ENCODE measurements around the gene EPHA2.
"Not testable (repeated sequence)": the region's sequence is repeated elsewhere in the genome, so short reads cannot be mapped to it uniquely, and the experiment has no call there.

The EPHA2 gene

GRCh38 chr1:16155537-16156410 lies at the start of gene EPHA2:
Gene EPHA2 (minus strand): TSS chr1:16156069. CDS start chr1:16155932, 137 bp downstream.
- DNase-seq (ENCODE audit: low spot score), result peak; percentile 80

- no peak for DNase-seq (ENCODE audit: low spot score)
These were observed 49.4 kb upstream of the EPHA2 start for GRCh38 chr1:16205334-16205671.

DNA sequence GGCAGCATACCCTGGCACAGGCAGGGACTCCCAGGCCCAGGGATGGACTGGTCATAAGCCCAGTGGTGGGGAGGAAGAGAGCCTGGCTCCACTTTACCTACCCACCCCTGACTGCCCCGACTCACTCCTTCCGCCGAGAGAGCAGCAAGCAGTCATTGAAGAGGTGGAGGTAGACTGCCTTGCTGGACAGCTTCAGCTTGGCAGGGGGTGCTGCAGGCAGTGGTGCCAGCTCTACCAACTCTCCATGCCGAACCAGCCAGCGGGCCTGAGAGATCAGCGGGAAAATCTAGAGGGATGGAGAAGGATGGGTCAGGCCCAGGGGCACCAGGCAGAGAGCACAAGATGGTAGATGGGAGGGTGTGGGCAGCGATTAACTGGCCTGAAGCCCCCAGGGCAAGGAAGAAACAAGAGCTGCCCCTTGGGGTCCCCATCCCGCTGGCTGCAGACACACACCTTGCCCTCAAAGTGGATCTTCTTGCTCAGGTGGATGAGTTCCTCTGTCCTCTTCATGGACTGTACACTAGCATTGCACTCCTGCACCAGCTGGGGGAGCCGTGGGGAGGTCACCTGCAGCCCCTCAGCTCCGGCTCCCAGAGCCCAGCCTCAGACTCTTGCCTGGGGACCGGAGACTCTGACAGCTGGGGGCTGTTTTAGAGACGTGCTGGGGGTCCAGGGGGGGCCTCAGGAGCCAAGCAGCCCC lies 48.9 kb upstream of the EPHA2 start:
- DNase-seq (ENCODE audit: low spot score), result no peak

- no peak for DNase-seq (ENCODE audit: low spot score)
These were observed 48.3 kb upstream of the EPHA2 start for GRCh38 chr1:16204216-16204615.

DNA sequence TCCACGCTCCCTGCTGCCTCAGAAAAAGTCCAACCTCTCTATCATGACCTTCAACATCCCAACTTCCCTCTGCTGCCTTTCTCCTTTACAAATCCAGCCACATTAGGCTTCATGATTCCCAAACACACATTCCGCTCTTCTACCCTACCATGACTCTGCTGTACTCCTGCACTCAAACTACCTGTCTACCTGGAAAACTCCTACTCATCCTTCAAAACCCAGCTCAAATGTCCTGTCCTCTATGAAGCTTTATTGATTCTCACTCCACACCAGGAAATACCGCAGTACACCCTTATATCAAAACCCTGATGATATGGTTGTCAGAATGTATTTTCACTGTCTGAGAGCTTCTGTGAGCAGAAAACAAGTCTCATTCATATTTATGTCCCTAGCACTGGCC lies 47.7 kb upstream of the EPHA2 start:
- no peak for DNase-seq (ENCODE audit: low spot score)

- DNase-seq (ENCODE audit: low spot score), result no peak
These were observed 46.7 kb upstream of the EPHA2 start for GRCh38 chr1:16202281-16203210.

DNA sequence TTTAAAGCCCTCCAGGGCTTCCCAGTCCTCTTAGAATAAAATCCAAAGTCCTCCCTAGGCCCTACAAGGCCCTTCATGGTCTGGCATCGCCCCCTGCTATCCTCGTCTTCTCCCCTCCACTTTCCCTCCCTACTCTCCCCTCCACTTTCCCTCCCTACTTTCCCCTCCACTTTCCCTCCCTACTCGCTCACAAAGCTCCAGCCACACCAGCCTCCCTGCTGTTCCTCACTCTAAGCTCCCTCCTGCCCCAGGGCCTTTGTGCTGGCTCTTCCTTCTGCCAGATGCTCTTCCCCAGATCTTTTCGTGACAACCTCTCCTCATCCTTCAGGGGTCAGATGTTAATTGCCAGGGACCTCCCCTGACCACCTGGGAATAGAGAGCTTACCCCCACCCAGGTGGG lies 43.8 kb upstream of the EPHA2 start:
- no peak for DNase-seq (ENCODE audit: low spot score)

DNA sequence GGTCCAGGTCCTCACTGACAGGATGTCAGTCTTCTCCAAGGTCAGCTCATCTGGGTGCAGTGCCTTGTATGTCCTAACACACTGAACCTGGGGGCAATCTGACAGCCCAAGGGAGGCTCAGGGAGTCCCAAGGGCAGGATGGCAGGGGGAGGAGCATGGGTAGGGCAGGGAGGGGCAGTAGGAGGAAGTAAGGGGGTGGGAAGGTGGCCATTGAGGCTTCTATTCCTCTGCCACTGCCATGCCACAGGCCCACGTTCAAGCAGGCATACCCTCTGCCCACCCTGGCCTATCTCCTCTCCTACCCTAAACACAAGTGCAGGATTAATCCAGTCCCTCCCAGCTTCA lies 43.3 kb upstream of the EPHA2 start:
- DNase-seq (ENCODE audit: low spot score), result no peak

DNA sequence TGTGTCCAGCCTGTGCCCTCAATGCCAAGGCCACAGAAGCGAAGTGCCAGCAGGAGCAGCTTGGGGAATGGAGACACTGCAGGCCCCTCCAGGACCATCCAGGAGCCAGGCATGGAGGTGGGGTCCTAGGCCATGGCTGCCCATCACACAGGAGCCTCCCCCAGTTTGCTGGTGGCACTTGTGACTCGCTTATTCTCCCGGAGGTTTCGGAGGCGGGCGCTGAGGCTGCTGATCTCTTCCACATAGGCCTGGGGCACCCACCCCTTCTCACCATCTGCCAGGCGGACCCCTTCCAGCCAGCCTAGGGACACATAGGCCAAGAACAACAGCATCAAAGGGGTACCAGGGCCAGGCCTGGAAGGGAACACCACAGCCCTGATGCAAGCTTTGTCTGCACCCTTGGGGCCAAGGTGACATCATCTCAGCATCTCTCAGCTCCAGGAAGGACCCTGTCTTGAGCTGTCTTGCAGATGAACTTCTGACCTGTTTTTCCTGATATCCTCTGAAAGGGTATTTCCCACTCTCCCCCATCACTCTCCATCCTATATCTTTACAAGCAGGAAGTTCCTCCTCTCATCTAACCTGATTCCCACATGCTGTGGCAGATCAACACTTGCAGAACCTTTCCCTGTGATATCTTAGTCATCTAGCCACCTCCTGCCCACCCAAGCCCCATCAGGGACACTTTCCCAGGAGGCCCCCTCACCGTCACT lies 42.7 kb upstream of the EPHA2 start:
- DNase-seq (ENCODE audit: low spot score), result no peak

DNA sequence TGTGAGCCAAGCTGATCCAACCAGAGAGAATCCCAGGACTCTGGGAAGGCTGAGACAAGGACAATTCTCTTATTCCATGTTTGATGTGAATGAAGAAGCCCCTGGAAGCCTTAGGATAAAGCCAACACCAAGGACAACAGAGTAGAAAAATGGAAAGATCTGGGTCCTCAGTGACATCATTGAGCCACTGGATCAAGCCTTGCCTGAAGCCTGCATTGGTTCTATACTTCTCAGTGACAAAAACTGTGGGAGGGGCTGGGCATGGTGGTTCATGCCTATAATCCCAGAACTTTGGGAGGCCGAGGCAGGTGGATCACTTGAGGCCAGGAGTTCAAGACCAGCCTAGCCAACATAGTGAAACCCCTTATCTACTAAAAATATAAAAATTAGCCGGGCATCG lies 41.0 kb upstream of the EPHA2 start:
- no peak for DNase-seq (ENCODE audit: low spot score)

DNA sequence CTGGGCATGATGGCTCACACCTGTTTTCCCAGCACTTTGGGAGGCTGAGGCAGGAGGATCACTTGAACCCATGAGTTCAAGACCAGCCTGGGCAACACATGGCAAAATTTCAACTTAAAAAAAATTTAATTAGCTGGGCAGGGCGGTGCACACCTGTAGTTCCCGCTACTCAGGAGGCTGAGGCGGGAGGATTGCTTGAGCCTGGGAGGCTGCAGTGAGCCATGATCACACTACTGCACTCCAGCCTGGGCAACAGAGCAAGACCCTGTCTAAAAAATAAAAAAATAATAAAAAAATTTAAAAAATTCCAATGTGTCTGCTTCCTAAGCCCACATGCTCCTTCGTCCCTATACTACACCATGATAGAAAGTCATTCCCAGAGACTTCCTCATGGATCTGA lies 40.3 kb upstream of the EPHA2 start:
- not testable (repeated sequence) for DNase-seq (ENCODE audit: low spot score)

GRCh38 chr1:16195518-16195905 lies 39.6 kb upstream of the EPHA2 start:
- DNase-seq (ENCODE audit: low spot score), result no peak

DNA sequence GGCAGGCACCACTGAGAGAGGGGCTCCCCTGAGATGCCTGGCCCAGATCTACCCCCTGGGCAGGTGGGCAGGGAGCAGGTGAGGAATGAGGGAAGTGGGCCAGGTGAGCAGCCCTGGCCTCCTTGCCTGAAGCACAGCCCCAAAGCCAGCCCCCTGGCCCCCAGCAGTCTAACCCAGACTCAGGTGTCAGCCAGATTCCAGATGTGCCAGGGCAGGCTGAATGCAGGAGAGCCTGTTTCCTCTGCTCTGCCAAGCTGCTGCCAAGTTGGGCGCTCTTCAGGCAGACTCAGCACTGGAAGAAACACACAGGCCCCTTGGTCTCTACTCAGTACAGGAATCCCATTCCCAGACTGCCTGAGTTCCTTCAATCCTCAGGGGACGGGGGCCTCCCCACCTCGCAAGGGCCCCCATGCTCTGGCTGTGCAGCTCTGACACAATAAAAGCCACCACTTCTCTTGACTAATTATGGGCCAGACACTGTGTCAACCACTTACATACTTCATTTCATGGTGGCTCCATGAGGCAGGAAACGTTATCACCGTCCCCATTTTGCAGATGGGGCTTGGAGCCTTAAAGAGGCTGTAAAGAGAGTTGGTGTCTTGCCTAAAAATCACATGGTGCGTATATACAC lies 36.2 kb upstream of the EPHA2 start:
- DNase-seq (ENCODE audit: low spot score), result peak; percentile 56

DNA sequence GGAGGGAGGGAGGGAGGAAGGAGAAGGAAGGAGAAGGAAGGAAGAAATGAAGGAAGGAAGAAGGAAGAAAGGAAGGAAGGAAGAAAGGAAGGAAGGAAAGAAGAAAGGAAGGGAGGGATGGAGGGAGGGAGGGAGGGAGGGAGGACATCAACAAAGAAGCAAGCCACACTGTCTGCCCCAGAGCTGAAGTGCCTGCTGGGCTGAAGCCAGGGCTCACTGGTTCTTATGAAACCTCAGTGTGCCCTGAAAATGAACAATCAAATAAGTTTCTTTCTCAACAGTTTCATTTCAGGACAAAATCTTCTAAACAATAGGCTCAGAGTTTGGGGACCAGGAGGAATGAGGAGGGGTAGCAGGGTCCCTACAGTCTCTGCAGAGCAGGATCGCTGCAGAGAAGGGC lies 35.4 kb upstream of the EPHA2 start:
- DNase-seq (ENCODE audit: low spot score), result no peak

DNA sequence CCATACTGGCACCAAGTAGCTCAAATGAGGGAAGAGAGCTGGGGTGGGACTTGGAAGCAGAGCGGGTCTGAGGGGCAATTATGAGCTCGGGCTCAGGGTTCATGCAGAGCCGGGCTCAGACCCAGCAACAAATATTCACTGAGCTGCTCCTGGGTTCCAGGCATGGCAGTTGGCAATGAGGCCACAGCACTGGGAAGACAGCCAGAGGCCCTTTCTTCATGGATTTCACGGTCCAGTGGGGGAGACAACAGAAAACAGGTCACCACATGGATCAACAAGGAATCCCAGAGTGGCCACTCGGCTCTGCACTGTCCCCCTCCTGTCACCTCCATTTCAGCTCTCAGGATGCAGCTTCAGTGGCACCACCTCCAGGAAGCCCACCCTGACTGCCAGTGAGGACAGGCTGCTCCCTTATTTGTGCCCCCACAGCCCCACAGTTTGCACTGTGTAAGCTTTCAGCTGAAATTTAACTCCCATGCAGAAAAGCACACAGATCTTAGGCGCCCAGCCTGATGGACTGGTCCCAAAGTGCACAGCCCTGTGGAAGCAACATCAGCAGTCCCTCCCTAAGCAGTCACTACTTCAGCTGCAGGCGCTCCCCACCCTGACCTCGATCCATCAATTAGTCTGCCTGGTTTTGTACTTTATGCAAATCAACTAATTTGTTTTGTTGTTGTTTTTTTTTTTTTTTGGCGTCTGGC lies 34.2 kb upstream of the EPHA2 start:
- DNase-seq (ENCODE audit: low spot score), result no peak

GRCh38 chr1:16189003-16189402 lies 33.1 kb upstream of the EPHA2 start:
- no peak for DNase-seq (ENCODE audit: low spot score)

DNA sequence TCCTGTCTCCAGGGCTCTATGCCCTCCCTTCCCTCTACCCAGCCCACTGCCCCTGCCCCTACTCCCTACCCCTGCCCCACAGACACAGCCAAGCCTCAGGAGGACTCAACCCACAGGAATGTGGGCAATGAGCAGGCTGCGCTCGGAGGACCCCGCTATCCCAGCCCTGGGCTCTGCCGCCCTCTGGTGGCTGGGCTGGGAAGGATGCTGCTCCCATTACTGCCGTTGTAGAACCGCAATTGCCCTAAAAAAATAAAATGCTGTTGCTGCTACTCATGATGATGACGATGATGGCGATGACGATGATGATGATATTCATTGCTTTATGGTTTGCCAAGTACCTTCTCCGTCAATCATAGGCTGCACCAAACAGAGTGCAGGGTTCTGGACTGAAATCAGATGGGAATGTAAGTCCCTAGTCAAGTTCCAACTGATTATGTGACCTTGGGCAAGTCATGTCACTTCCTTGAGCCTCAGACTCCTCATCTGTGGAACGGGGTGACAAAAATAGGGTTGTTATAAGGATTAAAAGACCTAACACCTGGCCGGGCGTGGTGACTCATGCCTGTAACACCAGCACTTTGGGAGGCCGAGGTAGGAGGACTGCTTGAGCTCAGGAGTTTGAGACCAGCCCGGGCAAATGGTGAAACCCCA lies 32.0 kb upstream of the EPHA2 start:
- peak; percentile 80 for DNase-seq (ENCODE audit: low spot score)

DNA sequence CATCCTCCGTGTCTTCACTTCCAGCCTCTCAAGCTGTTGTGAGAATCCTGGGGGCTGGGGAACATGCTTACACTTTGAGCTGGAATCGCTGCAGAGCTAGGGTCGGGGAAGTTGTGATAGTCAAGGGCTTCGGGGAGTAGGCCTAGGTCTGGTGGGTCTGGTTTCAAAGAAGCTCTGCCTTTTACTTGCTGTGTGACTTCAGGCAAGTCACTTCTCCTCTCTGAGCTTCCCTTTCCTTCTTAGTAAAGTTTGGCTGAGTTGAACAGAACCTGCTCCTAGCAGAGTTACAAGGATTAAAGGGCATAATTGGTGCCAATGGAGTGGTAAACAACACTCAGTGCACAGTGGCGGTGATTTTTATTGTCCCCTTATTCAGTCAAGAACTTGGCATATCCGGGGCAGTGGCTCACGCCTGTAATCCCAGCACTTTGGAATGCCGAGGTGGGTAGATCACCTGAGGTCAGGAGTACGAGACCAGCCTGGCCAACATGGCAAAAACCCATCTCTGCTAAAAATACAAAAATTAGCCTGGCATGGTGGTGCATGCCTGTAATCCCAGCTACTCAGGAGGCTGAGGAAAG lies 30.9 kb upstream of the EPHA2 start:
- no peak for DNase-seq (ENCODE audit: low spot score)

- DNase-seq (ENCODE audit: low spot score), result no peak
These were observed 28.9 kb upstream of the EPHA2 start for GRCh38 chr1:16184557-16185303.
